Vagina (tissue), 2 donors: ENCODE measurements around the gene ARID1A.

ENCODE experiments used
- POLR2AphosphoS5 ChIP-seq, 2 donors: sonication (generic); formaldehyde crosslinking; IDR thresholded peaks; one replicate each; pipeline ENCODE4 v1.9.0; 2017; ENCODE audit warnings: antibody characterized with exemption in 2 of 2, mild to moderate bottlenecking in 2 of 2, low read depth in 1 of 2; ENCODE audit not compliant: insufficient read depth in 1 of 2
- TF ChIP-seq, protein P1 (sequence below), 3 experiments: fragments of 450-650 bp in 2 of 3; fragments of 200-600 bp in 1 of 3; sonication (generic) in 1 of 3; IDR thresholded peaks; one replicate each; pipeline ENCODE4 v1.5.1; 2017 to 2019; ENCODE audit warnings: antibody characterized with exemption in 3 of 3, mild to moderate bottlenecking in 2 of 3, moderate library complexity in 2 of 3

DNA sequence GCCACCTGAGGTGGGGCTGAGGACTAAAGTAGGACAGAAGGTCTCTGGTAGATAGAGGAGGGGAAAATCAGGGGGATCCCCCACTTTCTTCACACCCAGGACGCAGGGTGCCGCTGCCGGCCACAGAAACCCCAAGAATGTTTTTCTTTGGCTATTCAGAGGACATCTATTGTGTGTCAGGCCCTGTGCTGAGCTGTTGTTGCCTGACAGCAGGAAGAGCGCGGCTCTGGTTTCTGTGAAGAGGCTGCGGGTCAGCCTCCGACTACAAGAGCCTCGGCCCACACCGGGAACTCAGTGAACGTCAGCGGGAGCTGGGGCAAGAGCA, 91.5 kb downstream of the ARID1A start:
- TF ChIP-seq POLR2AphosphoS5 (IDR thresholded peaks at IDR 0.05; ENCODE audit: insufficient read depth in 1 of 2, low read depth in 1 of 2), result no peak
- TF ChIP-seq, protein P1, sequence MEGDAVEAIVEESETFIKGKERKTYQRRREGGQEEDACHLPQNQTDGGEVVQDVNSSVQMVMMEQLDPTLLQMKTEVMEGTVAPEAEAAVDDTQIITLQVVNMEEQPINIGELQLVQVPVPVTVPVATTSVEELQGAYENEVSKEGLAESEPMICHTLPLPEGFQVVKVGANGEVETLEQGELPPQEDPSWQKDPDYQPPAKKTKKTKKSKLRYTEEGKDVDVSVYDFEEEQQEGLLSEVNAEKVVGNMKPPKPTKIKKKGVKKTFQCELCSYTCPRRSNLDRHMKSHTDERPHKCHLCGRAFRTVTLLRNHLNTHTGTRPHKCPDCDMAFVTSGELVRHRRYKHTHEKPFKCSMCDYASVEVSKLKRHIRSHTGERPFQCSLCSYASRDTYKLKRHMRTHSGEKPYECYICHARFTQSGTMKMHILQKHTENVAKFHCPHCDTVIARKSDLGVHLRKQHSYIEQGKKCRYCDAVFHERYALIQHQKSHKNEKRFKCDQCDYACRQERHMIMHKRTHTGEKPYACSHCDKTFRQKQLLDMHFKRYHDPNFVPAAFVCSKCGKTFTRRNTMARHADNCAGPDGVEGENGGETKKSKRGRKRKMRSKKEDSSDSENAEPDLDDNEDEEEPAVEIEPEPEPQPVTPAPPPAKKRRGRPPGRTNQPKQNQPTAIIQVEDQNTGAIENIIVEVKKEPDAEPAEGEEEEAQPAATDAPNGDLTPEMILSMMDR (IDR thresholded peaks at IDR 0.05), result no peak
